M059J (cell line): ENCODE results near the gene MTREX. TPM values are rescaled to one million over a fixed set of nuclear protein-coding genes. Genes with fewer than 3 reads are reported as not detected.

Source experiments
- DNase-seq: peaks from one replicate; pipeline ENCODE4 v3.0.0-alpha.2; 2012; ENCODE audit warnings: low read depth
- total RNA-seq: library from RNA; depleted of rRNA; stranded (reverse); fragments of >200 nt; shearing (Covaris generic); gene quantifications from 2 replicates; pipeline ENCODE4 v1.2.3, GENCODE V29; 2014

The MTREX gene
- total RNA-seq, 1 experiment from 2014 or later, result 95.2 TPM

DNA sequence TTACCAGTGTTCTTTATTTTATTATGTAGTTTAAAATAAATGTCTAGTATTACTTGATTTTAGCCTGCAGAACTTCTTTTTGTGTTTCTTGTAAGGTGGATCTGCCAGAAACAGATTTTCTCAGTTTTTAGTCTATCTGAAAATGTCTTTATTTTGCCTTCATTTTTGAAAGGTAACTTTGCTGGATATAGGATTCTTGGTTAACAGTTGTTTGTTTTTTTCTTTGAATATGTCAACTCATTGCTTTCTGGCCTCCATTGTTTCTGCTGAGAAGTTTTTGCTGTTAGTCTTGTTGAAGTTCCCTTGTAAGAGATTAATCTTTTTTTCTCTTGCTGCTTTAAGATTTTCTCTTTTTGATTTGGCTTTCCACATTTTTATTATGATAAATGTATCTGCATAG lies 75.5 kb downstream of the MTREX start:
- DNase-seq, result no peak

DNA sequence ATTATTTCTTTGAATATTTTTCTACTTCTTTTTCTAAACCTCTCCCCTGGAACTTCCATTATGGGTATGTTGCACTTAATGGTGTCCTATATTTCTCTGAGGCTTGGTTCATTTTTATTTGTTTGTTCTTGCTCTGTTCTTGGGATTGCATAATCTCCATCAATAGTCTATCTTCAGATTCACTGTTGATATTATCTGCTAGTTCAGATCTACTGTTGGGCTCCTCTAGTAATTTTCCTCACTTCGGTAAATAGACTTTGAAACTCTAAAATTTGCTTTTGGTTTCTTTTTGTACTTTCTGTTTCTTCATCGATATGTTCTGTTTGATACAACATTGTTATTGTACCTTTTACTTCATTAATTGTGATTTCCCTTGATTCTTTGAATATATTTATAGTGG lies 76.3 kb downstream of the MTREX start:
- no peak for DNase-seq

DNA sequence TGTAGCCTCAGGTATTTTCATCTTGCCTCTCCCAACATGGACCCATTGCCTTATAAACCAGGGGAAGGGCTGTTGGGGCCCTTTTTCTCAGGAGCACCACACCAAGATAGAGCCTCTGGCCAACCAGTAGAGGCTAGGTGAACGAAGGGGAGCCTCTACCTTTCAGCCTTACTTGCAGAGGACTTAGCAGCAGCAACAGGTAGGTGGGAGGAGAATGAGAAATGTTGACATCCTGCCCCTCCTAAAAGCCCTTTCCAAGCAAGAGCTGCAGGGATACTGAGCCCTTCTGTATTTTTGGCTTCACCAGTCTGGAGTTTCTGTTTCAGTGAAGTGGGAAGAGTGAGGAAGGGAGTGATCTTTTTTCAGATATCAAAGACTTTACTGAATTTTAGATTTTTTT lies 77.4 kb downstream of the MTREX start:
- no peak for DNase-seq

DNA sequence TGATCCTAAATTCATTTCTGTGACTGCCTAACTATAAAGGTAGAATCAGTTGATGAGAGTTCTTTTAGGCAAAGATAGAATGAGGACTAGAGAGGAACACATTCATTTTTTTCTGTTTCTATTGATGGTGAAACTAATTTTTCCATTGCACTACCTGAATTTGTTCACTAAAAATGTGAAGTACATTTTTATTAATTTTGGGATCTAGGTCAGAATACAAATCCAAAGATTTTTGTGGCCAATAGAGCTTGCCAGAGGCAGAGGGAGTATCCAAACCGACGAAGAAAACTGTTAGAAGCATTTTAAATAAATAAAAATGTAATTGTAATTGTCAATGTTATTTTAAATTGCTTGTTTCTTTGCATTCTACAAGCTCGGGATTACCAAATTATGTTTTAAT lies 78.1 kb downstream of the MTREX start:
- no peak for DNase-seq

DNA sequence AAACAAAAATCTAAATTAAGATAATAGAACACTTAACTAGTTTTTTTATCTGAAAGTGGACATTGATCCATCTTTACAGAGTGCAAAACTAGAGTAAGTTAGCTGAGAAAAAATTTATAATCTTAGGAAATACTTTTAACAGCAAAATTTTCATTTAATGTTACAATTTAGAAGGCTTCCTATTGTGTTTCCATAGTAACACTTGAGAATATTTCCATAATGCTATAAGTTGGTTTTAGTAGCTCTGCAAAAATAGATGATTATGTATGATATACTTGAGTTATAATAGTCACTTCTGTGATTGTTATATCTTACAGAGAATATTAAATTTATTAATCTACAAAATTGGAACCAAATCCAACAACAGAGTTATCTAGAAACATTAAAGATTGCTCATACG lies 78.6 kb downstream of the MTREX start:
- DNase-seq, result no peak

DNA sequence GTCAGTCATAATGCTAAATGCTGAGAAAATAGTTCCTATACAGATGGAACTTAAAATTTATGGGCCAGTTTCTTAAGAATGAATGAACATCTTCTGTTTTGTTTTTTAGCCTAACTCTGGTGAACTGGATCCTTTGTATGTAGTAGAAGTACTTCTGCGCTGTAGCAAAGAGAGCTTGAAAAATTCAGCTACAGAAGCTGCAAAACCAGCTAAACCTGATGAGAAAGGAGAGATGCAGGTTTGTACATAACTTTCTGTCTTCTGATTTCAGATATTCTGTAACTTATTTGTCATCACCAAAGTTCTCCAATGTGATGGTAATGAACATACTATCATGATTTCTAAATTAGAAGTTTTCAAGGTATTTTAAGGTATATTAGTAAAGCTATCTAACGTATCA lies 80.1 kb downstream of the MTREX start:
- DNase-seq, result no peak

DNA sequence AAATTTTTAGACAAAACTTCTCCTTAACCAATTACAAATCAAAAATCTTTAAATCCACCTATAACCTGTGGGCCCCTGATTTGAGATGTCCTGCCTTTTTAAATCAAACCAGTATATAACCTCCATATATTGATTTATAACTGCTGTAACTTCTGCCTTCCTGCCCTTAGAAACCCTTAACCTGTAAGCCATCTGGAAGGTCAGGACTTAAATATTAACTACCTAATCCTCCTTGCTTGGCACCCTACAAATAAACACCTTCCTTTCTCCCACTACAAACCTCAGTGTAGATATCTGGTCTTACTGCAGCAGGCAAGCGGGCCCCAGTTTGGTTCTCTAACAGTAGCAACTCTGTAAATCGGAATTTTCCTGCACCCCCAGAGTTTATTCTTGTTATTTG lies 83.9 kb downstream of the MTREX start:
- no peak for DNase-seq

DNA sequence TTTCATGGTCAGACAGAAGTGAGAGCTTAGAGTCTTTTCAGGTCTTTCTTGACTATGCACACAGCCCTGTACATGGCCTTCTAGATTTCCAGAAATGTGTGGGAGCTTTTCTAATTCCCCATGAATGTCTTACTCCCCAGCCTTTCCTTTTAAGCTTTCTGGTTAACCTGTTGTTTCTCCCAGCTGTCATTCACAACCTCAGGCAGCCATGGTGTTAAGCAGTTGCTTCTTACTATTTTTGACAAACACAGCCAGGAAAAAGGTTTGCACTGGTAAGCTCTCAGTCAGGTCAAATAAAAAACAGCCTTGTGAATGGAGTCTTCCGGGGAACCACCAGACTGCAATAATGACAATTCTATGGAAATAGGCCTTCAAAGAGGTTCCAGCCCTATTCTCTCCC lies 84.9 kb downstream of the MTREX start:
- DNase-seq, result no peak

DNA sequence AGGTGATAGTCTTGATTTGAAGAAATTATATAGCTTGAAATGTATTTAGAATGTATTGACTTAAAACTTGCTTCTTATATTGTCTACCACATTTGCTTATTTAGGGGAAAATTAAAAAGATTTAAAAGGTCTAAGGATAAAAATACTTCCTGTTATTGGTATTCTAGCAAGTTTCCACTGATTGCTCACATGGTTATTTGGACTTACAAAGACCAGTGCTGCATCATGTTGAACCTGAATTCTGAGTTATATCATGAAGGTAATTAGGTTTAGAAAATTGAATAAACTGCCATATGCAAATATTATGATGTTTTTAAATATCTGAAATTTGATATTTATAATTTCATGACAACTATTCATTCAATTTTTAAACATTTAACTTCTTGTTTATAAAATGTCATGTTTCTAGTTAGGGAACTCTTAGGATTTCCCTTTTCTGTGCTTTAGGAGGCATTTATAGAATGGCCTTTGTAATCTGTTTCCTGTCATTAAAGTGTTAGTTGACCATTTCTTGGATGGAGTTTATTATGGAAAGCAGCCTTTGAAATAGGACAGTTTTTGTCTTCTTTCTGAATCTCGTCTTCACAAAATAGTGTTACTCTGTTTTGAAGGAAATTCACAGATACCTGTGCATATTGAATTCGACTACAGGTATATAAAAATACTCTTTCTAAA lies 85.8 kb downstream of the MTREX start:
- no peak for DNase-seq

DNA sequence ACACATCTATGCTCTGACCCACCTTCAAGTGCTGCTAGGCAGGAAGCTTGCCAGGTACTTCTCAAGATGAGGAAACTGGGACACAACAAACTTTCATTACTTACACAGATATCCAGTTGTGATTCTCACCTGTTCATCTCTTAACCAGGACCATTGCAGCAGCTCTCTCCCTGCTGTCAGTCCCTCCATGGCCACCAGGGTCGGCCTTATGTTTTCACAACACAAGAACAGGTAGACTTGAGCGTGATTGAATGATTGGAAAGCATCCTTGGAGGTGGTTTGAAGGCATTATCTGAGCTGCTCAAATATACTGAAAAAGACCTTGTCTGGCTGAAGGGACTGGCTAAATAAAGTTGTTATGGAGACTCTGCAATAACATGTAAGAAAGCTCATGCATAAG lies 94.4 kb downstream of the MTREX start:
- DNase-seq, result no peak

DNA sequence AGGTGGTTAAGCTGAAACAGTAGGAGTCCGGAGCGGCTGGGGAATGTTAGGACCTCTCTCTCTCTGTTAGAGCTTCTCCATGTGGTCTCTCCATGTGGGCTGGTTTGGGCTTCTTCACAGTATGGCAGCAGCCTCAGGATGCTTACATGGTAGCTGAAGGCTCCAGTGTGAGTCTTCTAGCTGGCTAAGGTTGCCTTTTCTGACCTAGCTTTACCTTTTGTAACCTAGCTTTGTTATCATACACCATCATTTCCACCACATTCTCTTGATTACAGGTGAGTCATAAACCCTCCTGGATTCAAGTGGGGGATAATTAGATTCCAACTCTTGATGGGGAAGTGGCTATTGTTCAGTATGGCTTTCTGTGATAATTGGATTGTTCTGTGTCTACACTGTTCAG lies 98.5 kb downstream of the MTREX start:
- DNase-seq, result peak; percentile 12

DNA sequence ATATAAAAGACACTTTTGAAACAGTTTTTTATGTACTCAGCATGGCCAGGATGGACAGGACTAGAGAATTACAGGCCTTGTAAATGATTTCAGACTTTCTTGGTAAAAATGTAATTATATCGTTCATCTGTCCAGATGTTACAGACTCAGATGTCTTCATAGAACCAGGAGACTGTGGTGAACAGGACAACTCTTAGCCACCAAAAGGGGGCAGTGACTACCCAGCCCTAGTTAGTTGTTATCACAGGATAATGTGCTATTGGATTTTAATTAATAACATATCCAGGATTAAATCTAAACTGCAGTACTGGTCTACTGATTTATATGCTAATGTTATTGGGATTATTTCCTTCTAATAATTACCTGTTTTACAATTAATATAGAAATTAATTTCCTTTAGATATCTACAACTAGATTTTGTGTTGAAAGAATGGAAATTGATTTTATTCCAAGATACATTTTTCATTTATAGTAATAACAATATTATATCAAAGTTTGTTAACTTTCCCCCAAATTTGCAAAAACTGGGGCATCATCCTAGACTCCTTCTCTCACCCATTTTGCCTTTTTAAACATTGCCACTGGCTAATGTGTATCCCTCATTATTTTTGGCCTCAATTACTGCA lies 99.4 kb downstream of the MTREX start:
- peak; percentile 42 for DNase-seq

DNA sequence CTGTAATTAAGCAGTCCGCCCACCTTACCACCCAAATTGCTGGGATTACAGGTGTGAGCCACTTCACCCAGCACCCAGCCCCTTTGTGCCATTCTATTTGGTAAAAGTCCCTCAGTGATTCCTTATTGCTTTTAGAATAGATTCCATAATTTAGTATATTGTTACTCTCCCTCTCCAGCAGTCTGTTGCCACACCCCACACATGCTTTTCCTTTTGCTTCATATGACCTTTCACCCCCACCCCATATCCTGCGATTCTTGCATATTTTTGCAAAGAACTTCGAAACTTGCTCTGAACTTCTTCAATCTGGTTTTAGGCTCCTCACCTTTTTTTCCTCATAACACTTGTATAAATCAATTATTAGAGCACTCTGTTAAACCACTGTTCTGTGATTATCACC lies 100.2 kb downstream of the MTREX start:
- DNase-seq, result no peak

DNA sequence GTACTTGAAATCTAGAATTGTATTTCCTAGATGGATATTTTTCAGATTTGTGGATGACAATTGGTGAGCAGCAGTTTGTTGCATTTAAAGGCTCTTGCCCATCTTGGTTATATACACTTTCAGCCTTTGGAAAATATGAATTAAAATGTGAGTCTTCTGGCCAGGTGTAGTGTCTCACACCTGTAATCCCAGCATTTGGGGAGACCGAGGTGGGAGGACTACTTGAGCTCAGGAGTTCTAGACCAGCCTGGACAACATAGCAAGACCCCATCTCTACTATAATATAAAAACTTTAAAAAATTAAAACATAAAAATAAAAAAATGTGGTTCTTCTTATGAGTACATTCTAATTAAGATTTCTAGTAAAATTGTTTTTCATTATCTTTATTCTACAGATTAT lies 102.0 kb downstream of the MTREX start:
- no peak for DNase-seq

DNA sequence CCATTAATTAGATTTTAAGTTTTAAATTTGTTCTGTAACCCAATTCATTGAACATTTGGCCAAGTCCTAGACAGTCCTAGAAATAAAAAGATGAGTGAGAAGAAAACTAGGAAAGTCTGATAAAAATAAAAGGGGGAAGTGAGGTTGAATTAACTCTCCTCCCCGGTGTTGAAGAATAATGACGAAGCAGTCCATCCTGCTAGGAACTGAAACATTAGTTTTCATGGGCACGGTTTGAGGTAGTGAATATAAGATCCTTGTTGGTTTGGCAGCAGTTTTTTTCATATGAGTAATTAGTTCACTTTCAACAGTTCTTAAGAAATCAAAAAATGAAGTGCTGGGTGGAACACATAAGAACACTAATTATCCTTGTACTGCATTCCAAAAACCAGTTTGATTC lies 103.1 kb downstream of the MTREX start:
- no peak for DNase-seq

DNA sequence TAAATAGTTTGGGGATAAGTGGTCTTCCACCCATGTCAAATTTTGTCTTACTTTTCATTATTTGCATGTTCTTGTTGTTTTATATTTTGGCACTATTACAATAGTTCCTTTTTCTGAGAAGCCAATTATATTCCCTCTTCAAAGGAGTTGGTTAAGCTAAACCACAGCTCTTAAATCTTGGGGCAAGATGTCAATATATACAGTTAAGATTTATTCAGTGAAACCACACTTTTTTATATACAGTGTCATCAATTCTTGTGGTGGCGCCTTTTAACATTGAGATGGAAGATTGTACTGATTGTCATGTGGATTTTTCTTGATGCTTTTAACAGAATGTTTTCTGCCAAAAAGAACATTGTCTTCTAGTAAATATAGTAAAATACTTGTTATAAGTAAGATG lies 104.1 kb downstream of the MTREX start:
- DNase-seq, result no peak

DNA sequence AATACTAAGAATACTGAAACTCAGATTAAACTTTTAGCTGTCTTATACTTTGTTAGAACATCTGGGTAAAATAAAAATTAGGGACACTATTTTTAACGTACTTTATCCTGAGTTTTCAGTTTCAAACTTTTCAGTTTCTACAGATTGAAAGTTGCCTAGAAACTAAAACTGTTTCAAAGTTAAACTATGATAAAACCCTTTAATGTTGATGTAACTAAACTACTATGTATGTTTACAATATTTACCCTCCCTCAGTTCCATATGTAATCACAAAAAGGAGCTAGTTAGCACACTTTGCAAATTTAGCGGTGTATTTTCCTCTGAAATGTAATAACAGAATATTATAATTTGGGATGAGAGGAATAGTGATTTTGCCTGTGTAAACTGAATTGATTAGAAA lies 105.9 kb downstream of the MTREX start:
- DNase-seq, result no peak

DNA sequence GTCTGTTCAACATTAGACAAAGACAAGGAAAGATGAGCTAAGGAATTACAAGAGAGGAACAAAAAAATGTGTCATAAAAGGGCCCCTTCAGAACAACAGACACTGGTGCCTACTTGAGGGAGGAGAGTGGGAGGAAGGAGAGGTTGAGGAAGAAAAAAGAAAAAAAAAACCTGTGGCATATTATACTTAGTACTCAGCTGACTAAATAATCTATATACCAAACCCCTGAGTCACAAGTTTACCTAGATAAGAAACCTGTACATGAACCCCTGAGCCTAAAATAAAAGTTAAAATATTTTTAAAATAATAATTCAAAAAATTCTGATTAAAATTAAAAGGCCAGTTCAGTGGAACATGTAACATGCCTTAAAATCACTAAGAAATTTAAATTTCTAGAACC lies 107.3 kb downstream of the MTREX start:
- DNase-seq, result no peak

DNA sequence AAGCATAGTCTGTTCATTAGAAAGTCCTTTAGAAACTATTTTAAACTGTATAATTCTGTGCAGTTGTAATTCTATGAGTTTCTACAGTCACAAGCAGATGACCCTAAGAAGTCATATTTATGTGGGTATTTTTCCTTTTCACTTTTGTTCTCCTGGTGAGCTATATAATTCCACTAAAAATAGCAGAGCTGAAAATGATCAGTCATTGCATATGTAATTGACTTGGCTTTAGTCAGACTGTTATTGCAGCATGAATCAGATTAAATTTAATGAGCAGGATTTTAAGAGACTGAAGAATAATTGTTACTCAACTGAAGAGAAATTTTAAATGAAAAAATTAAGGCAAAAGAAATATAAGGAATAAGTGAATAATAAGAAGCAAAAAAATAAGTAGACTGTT lies 108.5 kb downstream of the MTREX start:
- no peak for DNase-seq

DNA sequence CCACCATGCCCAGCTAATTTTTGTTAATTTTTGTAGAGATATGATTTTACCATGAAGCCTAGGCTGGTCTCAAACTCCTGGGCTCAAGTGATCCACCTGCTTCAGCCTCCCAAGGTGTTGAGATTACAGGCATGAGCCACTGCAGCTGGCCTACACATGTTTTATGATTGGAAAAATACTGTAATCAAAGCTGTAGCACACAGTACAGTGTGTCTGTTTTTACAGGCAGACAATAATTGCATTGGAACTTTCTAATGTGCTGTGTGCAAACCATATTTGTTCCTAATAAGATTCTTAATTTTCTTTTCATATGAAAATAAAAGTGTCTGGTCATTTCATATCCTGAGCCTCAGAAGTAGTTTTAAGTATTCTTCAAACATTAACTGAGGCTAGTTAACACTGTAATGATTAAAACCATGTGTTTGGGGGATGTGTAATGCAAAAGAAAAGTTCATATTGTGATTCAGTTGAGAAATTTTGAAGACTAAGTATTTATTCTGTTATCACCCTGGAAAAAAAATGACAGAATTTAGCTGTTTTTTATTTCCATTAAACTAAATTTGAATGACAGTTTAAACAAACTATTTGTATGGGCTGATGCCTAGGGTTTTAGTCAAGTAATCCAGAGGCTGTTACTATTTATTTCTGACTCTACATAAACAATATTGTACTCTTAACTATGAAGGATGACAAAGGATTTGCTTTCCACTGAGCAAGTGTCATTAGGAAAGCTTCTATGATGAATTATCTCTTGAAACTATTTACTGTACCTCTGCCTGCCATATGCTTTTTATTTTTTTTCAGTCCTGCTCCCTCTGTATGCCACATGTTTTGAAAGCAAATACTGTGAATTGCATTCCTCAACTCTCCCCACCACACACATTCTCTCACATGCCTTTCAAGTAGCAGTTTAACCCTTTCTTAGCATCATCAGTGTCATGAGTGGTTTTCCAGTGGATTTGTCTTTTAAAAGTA lies 111.5 kb downstream of the MTREX start:
- DNase-seq, result peak; percentile 25

DNA sequence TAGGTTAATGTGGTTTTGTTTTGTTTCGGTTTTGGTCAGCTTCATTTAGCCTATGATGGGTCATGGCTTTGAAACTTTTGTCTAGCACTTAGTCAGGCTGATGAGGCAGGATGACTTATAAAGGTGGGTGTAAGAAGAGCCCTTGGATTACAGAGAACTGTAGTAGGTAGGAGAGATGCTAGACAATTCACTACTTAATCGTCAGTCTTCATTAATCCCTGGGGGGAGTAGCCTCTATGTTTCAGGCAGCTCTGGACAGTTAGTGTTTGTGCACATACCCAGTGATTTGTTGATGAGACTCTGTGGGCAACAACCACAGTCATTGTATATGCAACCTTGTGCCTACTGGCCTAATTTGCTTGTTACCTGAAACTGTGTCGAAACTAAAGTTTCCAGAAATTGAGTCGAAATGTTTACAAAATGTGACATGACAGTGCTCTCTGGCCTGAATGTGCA lies 113.3 kb downstream of the MTREX start:
- peak; percentile 63 for DNase-seq

DNA sequence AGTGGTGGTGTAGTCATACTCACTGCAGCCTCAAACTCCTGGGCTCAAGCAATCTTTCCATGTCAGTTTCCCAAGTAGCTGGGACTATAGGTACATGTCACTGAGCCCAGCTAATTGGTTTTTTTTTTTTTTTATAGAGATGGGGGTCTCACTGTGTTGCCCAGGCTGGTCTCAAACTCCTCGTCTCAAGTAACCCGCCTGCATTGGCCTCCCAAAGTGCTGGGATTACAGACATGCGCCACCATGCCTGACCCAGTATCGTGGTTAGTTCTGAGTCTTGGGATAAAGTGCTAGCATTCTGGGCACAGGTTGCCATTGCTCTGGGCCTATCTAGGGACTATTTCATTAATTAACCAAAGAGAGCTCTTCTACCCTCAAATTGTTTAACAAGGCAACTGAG lies 118.7 kb downstream of the MTREX start:
- no peak for DNase-seq

DNA sequence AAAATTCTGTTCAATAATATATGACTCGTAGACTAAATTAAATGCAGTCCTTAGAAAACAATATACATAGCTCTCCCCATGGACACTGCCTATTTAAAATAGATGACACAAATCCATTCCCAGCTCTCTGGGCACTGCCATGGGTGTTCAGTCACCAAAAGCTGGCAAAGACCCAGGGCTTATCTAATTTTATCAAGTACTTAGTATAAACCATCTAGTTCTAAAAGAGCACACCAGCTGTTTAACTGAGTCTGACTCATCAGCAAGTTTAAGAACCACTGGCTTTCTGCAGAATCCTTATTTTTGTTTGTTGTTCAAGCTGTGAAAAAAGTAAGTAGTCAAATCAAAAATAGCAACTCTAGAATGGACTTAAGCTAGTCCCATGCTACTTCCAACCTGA lies 119.4 kb downstream of the MTREX start:
- peak; percentile 96 for DNase-seq
